MM.1S (cell line): ENCODE measurements around the gene PALS2.
A peak's percentile ranks its signal among the peaks of the same experiment; 100 is the strongest.

Experiments used
- DNase-seq: peaks from one replicate; pipeline ENCODE4 v3.0.0-alpha.2; 2015
- H2AFZ ChIP-seq: fragments of 300-600 bp; sonication (generic); 2 replicates; pipeline ENCODE4 v1.6.0; 2016; ENCODE audit warnings: antibody characterized with exemption, low read length
- H3F3A ChIP-seq: fragments of 300-600 bp; sonication (generic); 2 replicates; pipeline ENCODE4 v1.6.1; 2016; ENCODE audit warnings: mild to moderate bottlenecking, antibody characterized with exemption, low read length, moderate library complexity, mixed read lengths; ENCODE audit not compliant: insufficient read depth
- H3K27ac ChIP-seq: fragments of 300-600 bp; sonication (generic); 2 replicates; pipeline ENCODE4 v1.5.1; 2016; ENCODE audit warnings: mild to moderate bottlenecking, low read length
- H3K27me3 ChIP-seq: fragments of 300-600 bp; sonication (generic); replicated peaks from 2 replicates; pipeline ENCODE4 v1.6.0; 2016; ENCODE audit warnings: low read length; ENCODE audit not compliant: insufficient read depth
- H3K36me3 ChIP-seq: fragments of 300-600 bp; sonication (generic); replicated peaks from 2 replicates; pipeline ENCODE4 v1.6.1; 2016; ENCODE audit warnings: mild to moderate bottlenecking, low read length, mixed read lengths; ENCODE audit not compliant: insufficient read depth
- H3K4me1 ChIP-seq: fragments of 300-600 bp; sonication (generic); 2 replicates; pipeline ENCODE4 v1.6.1; 2016; ENCODE audit warnings: low read length, mixed read lengths
- H3K4me2 ChIP-seq: fragments of 300-600 bp; sonication (generic); 2 replicates; pipeline ENCODE4 v1.6.0; 2016; ENCODE audit warnings: low read depth, low read length
- H3K4me3 ChIP-seq: fragments of 300-600 bp; sonication (generic); 2 replicates; pipeline ENCODE4 v1.5.1; 2016; ENCODE audit warnings: low read length, mixed read lengths
- H3K79me2 ChIP-seq: fragments of 300-600 bp; sonication (generic); 2 replicates; pipeline ENCODE4 v1.6.1; 2016; ENCODE audit warnings: mixed run types, low read length, mixed read lengths
- H3K9ac ChIP-seq: fragments of 300-600 bp; sonication (generic); 2 replicates; pipeline ENCODE4 v1.6.1; 2016; ENCODE audit warnings: low read length, mixed read lengths
- H3K9me2 ChIP-seq: fragments of 300-600 bp; sonication (generic); replicated peaks from 2 replicates; pipeline ENCODE4 v1.6.1; 2016; ENCODE audit warnings: mild to moderate bottlenecking, low read length, mixed read lengths; ENCODE audit not compliant: insufficient read depth
- H3K9me3 ChIP-seq: fragments of 300-600 bp; sonication (generic); replicated peaks from 2 replicates; pipeline ENCODE4 v1.6.1; 2016; ENCODE audit warnings: mild to moderate bottlenecking, low read length, mixed read lengths; ENCODE audit not compliant: insufficient read depth
- H4K20me1 ChIP-seq: fragments of 300-600 bp; sonication (generic); 2 replicates; pipeline ENCODE4 v1.6.1; 2016; ENCODE audit warnings: mild to moderate bottlenecking, low read length, moderate library complexity, mixed read lengths; ENCODE audit not compliant: insufficient read depth
- CTCF ChIP-seq: fragments of 300-600 bp; sonication (generic); IDR thresholded peaks from 2 replicates; pipeline ENCODE4 v1.5.1; 2016; ENCODE audit warnings: antibody characterized with exemption, low read length, mixed read lengths
- EZH2 ChIP-seq: fragments of 300-600 bp; sonication (generic); optimal IDR thresholded peaks from 2 replicates; pipeline ENCODE3; 2017; ENCODE audit warnings: low read depth, mild to moderate bottlenecking, antibody characterized with exemption, low read length, mixed read lengths
- EZH2phosphoT487 ChIP-seq: fragments of 300-600 bp; sonication (generic); IDR thresholded peaks from 2 replicates; pipeline ENCODE4 v1.6.1; 2018; ENCODE audit warnings: antibody characterized with exemption, low read length

The PALS2 gene

GRCh38 chr7:24566274-24566673 is 7.0 kb upstream of the PALS2 start:
- H3K79me2 ChIP-seq, result no peaks in the 10 kb centered on the region
- no peaks in the 10 kb centered on the region for H3K4me1 ChIP-seq
- H3K27ac ChIP-seq, result no peak overlapping the region
- H3F3A ChIP-seq, result no peaks in the 10 kb centered on the region
- H3K4me3 ChIP-seq, result no peak overlapping the region
- no peak overlapping the region for H3K9ac ChIP-seq
- H3K9me2 ChIP-seq, result no peaks in the 10 kb centered on the region
- H3K4me2 ChIP-seq, result no peak overlapping the region
- DNase-seq, result no peak
- TF ChIP-seq EZH2phosphoT487 (no peak), EZH2 (no peak), CTCF (no peak)
- no peaks in the 10 kb centered on the region for H3K36me3 ChIP-seq
- no peak overlapping the region for H2AFZ ChIP-seq
- no peaks in the 10 kb centered on the region for H3K27me3 ChIP-seq
- H4K20me1 ChIP-seq, result no peaks in the 10 kb centered on the region
- no peaks in the 10 kb centered on the region for H3K9me3 ChIP-seq

DNA sequence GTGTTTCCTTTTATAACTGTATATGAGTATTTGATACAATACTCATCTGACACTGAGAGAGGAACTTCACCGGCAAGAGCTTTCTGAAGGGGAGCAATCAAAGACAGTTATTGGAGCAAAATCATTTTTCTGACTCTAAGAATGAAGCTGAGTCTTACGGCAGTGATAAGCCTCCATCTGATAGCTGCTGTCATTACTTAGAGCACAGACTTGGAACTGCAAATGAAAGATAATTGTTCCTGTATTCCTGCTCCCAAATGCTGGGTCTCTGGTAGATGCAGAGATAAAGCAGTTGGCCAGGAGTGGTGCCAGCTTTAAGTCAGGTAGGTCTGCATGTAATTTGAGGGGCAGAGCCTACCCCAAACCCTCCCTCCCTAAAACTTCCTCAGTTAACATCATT is 2.3 kb upstream of the PALS2 start:
- H3K4me3 ChIP-seq, result no peak overlapping the region
- H3K27me3 ChIP-seq, result no peaks in the 10 kb centered on the region
- 0 out of 2 replicates have a peak, but pooled peaks cover 9% of the 10 kb centered on the region for H3F3A ChIP-seq
- H3K36me3 ChIP-seq, result no peaks in the 10 kb centered on the region
- no peaks in the 10 kb centered on the region; the same call in 1 of the 2 replicates for H4K20me1 ChIP-seq
- H3K4me2 ChIP-seq, result no peak overlapping the region
- H3K79me2 ChIP-seq, result peaks cover 22% of the 10 kb centered on the region
- no peak overlapping the region for H3K27ac ChIP-seq
- 0 out of 2 replicates have a peak, but pooled peaks cover 10% of the 10 kb centered on the region for H3K4me1 ChIP-seq
- H3K9me3 ChIP-seq, result no peaks in the 10 kb centered on the region
- no peak overlapping the region for H2AFZ ChIP-seq
- TF ChIP-seq CTCF (no peak), EZH2phosphoT487 (no peak), EZH2 (no peak)
- no peak overlapping the region for H3K9ac ChIP-seq
- no peak for DNase-seq
- H3K9me2 ChIP-seq, result no peaks in the 10 kb centered on the region

DNA sequence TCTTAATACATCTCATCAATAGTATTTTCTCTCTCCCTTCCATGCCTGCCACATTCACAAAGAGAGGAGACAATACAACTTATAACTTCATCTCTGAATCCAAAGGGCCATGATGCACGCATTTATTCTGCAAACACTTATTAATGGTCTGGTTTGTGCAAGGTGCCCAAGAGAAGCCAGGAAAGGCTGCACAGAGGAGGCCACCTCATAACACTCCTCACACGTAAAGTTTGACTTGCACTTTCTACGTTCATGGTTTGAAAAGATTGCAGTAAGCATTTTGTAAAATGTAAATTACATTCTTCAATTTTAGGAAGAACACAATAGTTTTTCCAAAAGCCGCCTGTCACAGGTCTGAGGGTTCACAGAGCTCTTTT is 1.2 kb upstream of the PALS2 start:
- Histone ChIP-seq H2AFZ (no peak overlapping the region), H3K27me3 (no peaks in the 10 kb centered on the region), H3K4me3 (no peak overlapping the region), H3K36me3 (no peaks in the 10 kb centered on the region), H3F3A (0 out of 2 replicates have a peak, but pooled peaks cover 9% of the 10 kb centered on the region), H3K9me2 (no peaks in the 10 kb centered on the region), H3K4me1 (peaks cover 14% of the 10 kb centered on the region; the same call in 1 of the 2 replicates), H3K9ac (no peak overlapping the region), H3K4me2 (peak overlapping the region; percentile 83; the same call in 1 of the 2 replicates), H3K9me3 (no peaks in the 10 kb centered on the region), H3K27ac (no peak overlapping the region), H4K20me1 (no peaks in the 10 kb centered on the region; the same call in 1 of the 2 replicates), H3K79me2 (peaks cover 32% of the 10 kb centered on the region)
- TF ChIP-seq EZH2 (no peak), EZH2phosphoT487 (no peak), CTCF (no peak)
- DNase-seq, result no peak
